ENCODE data around the gene CCDC158. TPM values are rescaled to one million over a fixed set of nuclear protein-coding genes. Genes with fewer than 3 reads are reported as not detected.

The CCDC158 gene
- total RNA-seq, 1 donor from 2014 or later = not detected

DNA sequence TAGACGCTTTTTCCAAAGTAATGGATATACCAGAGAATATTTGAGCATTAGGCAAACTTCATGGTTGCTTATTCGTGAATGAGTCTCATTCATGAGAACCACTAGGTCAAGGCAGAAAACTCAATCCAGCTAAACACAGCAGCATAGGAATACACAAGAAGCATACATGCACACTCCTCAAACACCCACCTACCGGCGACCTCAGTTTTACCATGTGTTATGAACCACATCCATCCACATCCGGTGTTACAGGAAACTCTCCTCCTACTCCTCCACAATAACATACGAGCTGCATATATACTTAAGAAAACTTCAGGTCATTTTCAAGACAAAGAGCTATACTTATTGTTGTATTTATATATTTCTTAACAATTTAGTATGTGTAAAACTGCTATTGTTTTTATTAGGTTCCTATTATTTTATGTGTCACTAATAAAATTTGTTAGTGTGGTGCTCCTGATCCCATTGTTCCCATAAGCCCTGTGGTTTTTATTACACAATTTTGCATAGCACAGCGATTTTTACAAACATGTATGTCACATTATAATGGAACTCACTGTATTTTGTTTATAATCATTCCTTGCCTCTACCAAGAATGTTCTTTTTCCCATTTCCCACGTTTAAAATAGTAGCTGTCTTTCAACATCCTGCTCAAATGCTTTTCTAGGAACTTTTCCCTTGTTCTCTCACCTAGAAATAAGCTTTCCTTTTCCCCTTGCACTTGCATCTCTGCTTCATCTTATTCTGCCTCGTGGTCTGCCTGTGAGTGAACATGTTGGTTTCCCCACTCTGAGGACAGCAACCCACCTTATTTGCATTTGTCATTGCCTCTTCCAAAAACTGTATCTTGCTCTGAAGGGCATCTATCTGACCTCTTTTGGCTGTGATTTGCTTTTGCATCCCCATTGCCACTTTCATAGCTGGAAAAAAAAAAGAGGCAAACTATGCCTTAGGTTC, 66.1 kb downstream of the CCDC158 start:
- H3K36me3 Mint-ChIP-seq (ENCODE audit: low read depth) = no peaks in the 10 kb centered on the region
- H3K4me1 Mint-ChIP-seq (ENCODE audit: low read depth) = peaks cover 21% of the 10 kb centered on the region
- peaks cover 17% of the 10 kb centered on the region for H3K9me3 Mint-ChIP-seq
- H3K4me3 Mint-ChIP-seq = peak overlapping the region; percentile 1
- DNase-seq (ENCODE audit: low spot score) = peak; percentile 14
- peaks cover 8% of the 10 kb centered on the region for H3K27me3 Mint-ChIP-seq (ENCODE audit: insufficient read depth)
- H3K27ac Mint-ChIP-seq = no peak overlapping the region
- intact Hi-C loops (cut with micrococcal nuclease) = loop anchor here (1.0 kb wide), 2 partner anchors 53 to 140 kb away; no protein-coding TSS in a partner anchor

DNA sequence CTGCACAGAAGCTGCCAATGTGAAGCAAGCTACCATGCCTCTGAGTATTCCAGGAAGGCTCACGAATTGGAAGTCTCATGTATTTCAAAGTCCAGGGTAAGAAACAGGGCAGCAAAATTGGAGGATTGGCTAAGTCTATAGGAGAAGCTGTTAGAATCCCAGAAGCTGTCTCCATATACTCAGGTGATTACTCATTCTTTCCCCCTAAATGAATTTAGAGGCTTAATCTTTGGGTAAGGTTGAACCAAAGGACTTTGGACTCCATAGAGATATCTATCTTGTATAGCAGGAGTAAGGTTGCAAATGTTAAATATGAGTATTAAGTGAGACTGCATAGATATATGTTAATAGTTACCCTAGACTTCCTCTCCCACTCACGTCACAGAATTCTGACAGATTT, 78.1 kb downstream of the CCDC158 start:
- Mint-ChIP-seq H3K27me3 (ENCODE audit: insufficient read depth) (peaks cover 16% of the 10 kb centered on the region), H3K4me3 (no peak overlapping the region), H3K9me3 (peaks cover 9% of the 10 kb centered on the region), H3K27ac (no peak overlapping the region), H3K36me3 (ENCODE audit: low read depth) (no peaks in the 10 kb centered on the region), H3K4me1 (ENCODE audit: low read depth) (no peaks in the 10 kb centered on the region)
- intact Hi-C loops (cut with micrococcal nuclease) = no loop called here
- DNase-seq (ENCODE audit: low spot score) = no peak

DNA sequence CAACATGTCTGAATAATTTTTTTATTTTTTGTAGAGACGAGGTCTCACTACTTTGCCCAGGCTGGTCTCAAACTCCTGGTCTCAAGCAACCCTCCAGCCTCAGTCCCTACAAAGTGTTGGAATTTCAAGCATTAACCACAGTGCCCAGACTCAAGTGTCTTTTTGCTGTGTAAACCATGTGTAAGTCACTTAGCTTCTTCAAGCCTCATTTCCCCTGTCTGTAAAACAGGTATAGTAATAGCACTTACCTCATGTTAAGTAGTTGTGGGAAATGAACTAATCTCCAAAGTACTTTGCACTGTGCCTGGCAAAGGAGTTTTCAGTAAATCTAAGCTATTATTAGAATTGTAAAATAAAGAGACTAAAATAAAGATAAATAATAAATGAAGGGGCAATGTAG, 78.8 kb downstream of the CCDC158 start:
- Mint-ChIP-seq H3K4me3 (no peak overlapping the region), H3K9me3 (peaks cover 9% of the 10 kb centered on the region), H3K4me1 (ENCODE audit: low read depth) (no peaks in the 10 kb centered on the region), H3K36me3 (ENCODE audit: low read depth) (no peaks in the 10 kb centered on the region), H3K27ac (no peak overlapping the region), H3K27me3 (ENCODE audit: insufficient read depth) (peaks cover 16% of the 10 kb centered on the region)
- no peak for DNase-seq (ENCODE audit: low spot score)
- intact Hi-C loops (cut with micrococcal nuclease) = no loop called here

DNA sequence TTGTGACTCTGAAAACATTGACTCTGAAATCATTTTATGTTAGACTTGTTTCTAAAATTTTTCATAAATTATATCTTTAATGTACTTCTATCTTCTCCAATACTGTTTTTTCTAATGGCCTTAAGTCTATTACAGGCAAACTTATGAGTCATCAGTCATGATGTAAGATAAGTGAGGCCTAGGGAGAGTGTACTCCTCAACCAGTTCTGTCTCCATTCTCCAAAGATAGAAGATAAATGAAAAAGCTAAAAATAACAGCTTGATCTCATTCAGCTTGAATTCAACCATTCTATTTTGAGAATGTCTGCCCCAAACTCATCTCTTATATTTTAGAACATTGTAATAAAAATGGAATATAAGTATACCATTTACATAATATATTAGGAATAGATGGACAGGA, 79.9 kb downstream of the CCDC158 start:
- Mint-ChIP-seq H3K27me3 (ENCODE audit: insufficient read depth) (peaks cover 15% of the 10 kb centered on the region), H3K9me3 (peaks cover 9% of the 10 kb centered on the region), H3K4me1 (ENCODE audit: low read depth) (no peaks in the 10 kb centered on the region), H3K4me3 (no peak overlapping the region), H3K27ac (no peak overlapping the region), H3K36me3 (ENCODE audit: low read depth) (no peaks in the 10 kb centered on the region)
- intact Hi-C loops (cut with micrococcal nuclease) = no loop called here
- DNase-seq (ENCODE audit: low spot score) = no peak

DNA sequence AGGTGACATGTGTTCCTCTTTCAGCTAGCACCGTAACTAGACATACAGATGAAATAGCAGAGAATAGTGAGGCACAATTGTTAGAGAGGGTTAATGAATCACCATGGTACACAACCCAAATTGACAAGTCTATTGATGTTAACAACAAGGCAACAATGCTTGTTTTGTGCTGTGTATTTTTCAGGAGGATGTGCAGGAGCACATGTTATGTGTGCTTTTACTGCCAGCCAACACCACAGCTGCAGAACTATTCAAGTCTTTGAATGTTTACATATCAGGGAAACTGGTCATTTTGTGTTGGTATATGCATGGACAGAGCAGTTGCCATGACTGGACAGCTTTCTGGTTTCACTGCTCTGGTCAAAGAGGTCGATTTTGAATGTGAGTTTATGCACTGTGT, 81.6 kb downstream of the CCDC158 start:
- intact Hi-C loops (cut with micrococcal nuclease) = no loop called here
- H3K4me1 Mint-ChIP-seq (ENCODE audit: low read depth) = no peaks in the 10 kb centered on the region
- peaks cover 13% of the 10 kb centered on the region for H3K27me3 Mint-ChIP-seq (ENCODE audit: insufficient read depth)
- no peak for DNase-seq (ENCODE audit: low spot score)
- H3K27ac Mint-ChIP-seq = no peak overlapping the region
- H3K9me3 Mint-ChIP-seq = no peaks in the 10 kb centered on the region
- H3K36me3 Mint-ChIP-seq (ENCODE audit: low read depth) = no peaks in the 10 kb centered on the region
- no peak overlapping the region for H3K4me3 Mint-ChIP-seq

DNA sequence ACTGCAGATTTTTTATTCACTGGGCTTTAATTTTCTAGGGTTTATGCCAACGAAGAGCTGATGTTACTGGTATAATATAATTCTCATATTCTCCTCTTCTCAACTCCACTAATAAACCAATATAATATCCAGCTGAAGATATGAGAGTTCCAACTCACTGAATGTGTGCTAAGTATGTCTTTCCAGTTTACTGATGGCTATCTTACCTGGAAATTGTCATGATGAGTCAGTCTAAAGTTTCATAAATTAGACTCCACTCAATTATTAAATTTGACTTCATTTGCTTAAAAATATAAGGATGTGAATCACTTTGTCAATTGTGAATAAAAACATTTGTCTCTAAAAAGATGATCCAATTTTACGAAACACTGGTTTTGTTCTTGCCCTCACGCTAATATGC, 86.1 kb downstream of the CCDC158 start:
- intact Hi-C loops (cut with micrococcal nuclease) = no loop called here
- Mint-ChIP-seq H3K27me3 (ENCODE audit: insufficient read depth) (peaks cover 4% of the 10 kb centered on the region), H3K4me3 (no peak overlapping the region), H3K27ac (no peak overlapping the region), H3K4me1 (ENCODE audit: low read depth) (no peaks in the 10 kb centered on the region), H3K9me3 (no peaks in the 10 kb centered on the region), H3K36me3 (ENCODE audit: low read depth) (no peaks in the 10 kb centered on the region)
- no peak for DNase-seq (ENCODE audit: low spot score)

DNA sequence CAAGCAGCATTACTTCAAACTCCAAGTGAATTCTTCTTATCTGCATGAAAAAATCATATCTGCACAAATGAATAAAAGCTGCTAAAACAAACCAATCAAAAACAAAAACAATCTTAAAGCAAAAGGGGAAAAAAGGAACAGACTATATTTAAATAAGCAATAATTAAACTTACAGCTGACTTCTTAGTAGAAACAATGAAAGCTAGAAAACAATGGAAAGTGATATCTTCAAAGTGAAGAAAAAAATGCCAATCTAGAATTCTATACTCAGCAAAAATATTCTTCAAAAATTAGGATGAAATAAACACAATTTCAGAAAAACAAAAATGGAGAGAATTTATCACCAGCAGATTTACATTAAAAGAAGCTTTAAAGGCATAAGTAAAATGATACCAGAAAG, 94.4 kb downstream of the CCDC158 start:
- no peaks in the 10 kb centered on the region for H3K4me1 Mint-ChIP-seq (ENCODE audit: low read depth)
- H3K9me3 Mint-ChIP-seq = peaks cover 24% of the 10 kb centered on the region
- peaks cover 2% of the 10 kb centered on the region for H3K27me3 Mint-ChIP-seq (ENCODE audit: insufficient read depth)
- H3K4me3 Mint-ChIP-seq = no peak overlapping the region
- no peak for DNase-seq (ENCODE audit: low spot score)
- no peaks in the 10 kb centered on the region for H3K36me3 Mint-ChIP-seq (ENCODE audit: low read depth)
- H3K27ac Mint-ChIP-seq = no peak overlapping the region
- intact Hi-C loops (cut with micrococcal nuclease) = no loop called here

DNA sequence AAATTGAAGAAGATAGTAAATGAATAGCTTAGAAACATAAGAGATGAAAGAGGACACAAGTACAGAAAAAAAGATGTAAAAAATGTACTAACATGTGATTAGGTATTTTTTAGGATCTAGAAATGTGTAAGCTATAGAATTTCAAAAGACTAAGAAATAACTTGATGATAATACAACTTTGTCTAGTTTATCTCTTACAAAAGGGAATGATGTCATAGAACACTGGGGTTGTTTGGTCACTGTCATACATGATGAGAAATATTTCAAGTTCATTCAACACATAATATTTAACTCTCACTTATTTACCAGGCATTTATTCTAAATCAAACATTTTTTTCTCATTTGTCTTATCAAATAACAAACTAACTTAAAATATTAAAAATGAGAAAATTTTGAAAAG, 95.9 kb downstream of the CCDC158 start:
- no peak overlapping the region for H3K4me3 Mint-ChIP-seq
- H3K9me3 Mint-ChIP-seq = peaks cover 30% of the 10 kb centered on the region
- H3K27ac Mint-ChIP-seq = no peak overlapping the region
- intact Hi-C loops (cut with micrococcal nuclease) = no loop called here
- H3K27me3 Mint-ChIP-seq (ENCODE audit: insufficient read depth) = peaks cover 9% of the 10 kb centered on the region
- H3K4me1 Mint-ChIP-seq (ENCODE audit: low read depth) = no peaks in the 10 kb centered on the region
- H3K36me3 Mint-ChIP-seq (ENCODE audit: low read depth) = no peaks in the 10 kb centered on the region
- DNase-seq (ENCODE audit: low spot score) = no peak

DNA sequence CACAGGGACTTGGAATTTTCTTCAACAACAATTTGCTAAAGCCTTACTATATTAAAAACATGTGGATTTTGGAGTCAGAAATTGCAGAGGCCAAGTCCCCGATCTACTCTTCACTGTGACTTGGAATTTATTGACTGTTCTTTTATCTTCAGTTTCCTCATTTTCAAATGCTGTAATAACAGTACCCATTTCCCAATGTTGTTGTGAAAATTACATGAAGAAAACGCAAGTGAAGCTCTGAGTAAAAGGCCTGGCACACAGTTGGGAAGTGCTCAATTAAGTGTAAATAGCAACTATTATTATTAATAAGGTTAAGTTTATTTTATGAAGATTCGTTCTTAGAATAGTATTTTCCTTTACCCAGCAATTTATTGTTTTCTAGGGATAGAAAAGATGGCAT, 98.7 kb downstream of the CCDC158 start:
- Mint-ChIP-seq H3K27me3 (ENCODE audit: insufficient read depth) (peaks cover 11% of the 10 kb centered on the region), H3K27ac (no peak overlapping the region), H3K4me1 (ENCODE audit: low read depth) (no peaks in the 10 kb centered on the region)

DNA sequence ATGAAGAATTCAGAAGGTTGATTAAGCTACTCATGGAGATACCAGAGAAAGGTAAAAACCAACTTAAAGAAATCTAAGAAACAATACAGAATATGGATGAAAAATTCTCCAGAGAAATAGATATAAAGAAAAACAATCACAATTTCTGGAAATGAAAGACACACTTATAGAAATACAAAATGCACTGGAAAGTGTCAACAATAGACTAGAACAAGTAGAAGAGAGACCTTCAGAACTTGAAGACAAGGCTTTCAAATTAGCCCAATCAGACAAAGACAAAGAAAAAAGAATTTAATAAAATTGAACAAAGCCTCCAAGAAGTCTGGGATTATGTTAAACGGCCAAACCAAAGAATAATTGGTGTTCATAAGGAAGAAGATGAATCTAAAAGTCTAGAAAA, 104.8 kb downstream of the CCDC158 start:
- no peaks in the 10 kb centered on the region for H3K4me1 Mint-ChIP-seq (ENCODE audit: low read depth)
- intact Hi-C loops (cut with micrococcal nuclease) = no loop called here
- H3K4me3 Mint-ChIP-seq = no peak overlapping the region
- H3K9me3 Mint-ChIP-seq = peaks cover 41% of the 10 kb centered on the region
- DNase-seq (ENCODE audit: low spot score) = no peak
- H3K36me3 Mint-ChIP-seq (ENCODE audit: low read depth) = no peaks in the 10 kb centered on the region
- peaks cover 22% of the 10 kb centered on the region for H3K27me3 Mint-ChIP-seq (ENCODE audit: insufficient read depth)
- H3K27ac Mint-ChIP-seq = no peak overlapping the region

More for the DNA sequence above, 98.7 kb downstream of the CCDC158 start:
- H3K4me3 Mint-ChIP-seq = no peak overlapping the region
- H3K9me3 Mint-ChIP-seq = peaks cover 38% of the 10 kb centered on the region
- DNase-seq (ENCODE audit: low spot score) = no peak
- intact Hi-C loops (cut with micrococcal nuclease) = no loop called here
- no peaks in the 10 kb centered on the region for H3K36me3 Mint-ChIP-seq (ENCODE audit: low read depth)

DNA sequence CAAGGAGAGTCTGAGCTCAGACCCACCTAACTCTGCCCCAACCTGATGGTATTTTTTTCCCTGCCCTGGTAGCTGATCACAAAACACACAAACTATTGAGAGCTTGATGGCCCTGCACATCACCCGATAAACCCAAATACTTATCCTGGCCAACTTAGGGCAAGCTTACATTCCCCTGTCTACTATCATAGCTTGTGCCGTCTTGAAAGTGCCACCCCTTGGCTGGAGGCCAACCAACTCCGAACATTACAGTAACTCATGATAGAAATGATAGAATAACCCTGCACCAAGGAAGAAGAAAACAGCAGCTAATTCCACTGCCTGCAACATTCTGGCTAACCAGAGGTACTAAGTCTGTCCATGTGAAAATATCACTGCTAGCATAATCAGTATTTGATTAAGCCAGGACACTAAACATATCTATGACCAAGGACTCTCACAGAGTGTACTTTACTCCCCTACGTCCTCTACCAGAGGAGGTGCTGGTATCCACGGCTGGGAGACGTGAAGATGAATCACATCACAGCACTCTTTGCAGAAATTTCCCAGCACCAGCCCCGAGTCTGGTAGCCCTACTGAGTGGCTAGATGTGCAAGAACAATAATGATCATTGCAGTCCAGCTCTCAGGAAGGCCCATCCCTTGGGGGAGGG, 105.5 kb downstream of the CCDC158 start:
- intact Hi-C loops (cut with micrococcal nuclease) = no loop called here
- peaks cover 38% of the 10 kb centered on the region for H3K9me3 Mint-ChIP-seq
- H3K4me1 Mint-ChIP-seq (ENCODE audit: low read depth) = no peaks in the 10 kb centered on the region
- H3K27ac Mint-ChIP-seq = no peak overlapping the region
- H3K27me3 Mint-ChIP-seq (ENCODE audit: insufficient read depth) = peaks cover 20% of the 10 kb centered on the region
- DNase-seq (ENCODE audit: low spot score) = no peak
- no peak overlapping the region for H3K4me3 Mint-ChIP-seq
- no peaks in the 10 kb centered on the region for H3K36me3 Mint-ChIP-seq (ENCODE audit: low read depth)

DNA sequence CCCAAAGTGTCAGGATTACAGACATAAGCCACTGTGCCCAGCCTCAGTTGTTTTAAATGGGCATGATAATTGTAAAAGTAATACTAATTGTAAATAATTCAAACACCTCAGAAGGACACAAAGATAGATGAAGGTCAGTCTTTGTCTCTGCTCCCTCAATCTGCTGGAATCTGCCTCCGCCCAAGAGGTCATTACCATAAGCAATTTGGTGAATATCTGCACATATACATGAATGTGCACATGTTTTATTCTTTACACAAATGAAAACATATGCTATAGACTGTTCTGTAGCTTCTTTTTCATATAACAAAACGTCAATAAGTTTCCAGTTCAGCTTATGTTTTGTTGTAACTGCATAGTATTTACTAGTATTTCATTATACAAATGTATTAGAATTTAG, 107.4 kb downstream of the CCDC158 start:
- intact Hi-C loops (cut with micrococcal nuclease) = no loop called here
- H3K27ac Mint-ChIP-seq = no peak overlapping the region
- no peak for DNase-seq (ENCODE audit: low spot score)
- peaks cover 30% of the 10 kb centered on the region for H3K27me3 Mint-ChIP-seq (ENCODE audit: insufficient read depth)
- no peak overlapping the region for H3K4me3 Mint-ChIP-seq
- peaks cover 2% of the 10 kb centered on the region for H3K4me1 Mint-ChIP-seq (ENCODE audit: low read depth)
- no peaks in the 10 kb centered on the region for H3K36me3 Mint-ChIP-seq (ENCODE audit: low read depth)
- peaks cover 32% of the 10 kb centered on the region for H3K9me3 Mint-ChIP-seq

DNA sequence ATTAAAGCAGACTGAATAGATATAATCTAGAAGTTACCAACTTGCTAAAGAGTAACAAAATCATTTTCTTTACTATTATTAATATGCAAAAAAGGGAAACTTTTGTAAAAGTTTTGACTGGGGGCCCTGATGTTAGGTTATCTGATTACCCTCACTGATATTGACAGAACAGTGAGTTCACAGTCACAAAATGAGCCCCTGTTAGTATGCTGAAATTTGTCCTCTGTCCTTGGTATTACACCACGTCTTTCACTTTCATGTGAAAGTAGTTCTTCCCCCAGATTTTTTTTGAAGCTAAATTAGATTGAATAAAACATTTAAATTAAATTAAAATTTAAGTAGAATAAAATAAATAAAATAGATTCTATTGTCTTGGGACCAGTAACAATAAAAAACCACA, 108.5 kb downstream of the CCDC158 start:
- Mint-ChIP-seq H3K27me3 (ENCODE audit: insufficient read depth) (peaks cover 31% of the 10 kb centered on the region), H3K4me1 (ENCODE audit: low read depth) (peaks cover 4% of the 10 kb centered on the region), H3K9me3 (peaks cover 21% of the 10 kb centered on the region), H3K4me3 (no peak overlapping the region), H3K36me3 (ENCODE audit: low read depth) (no peaks in the 10 kb centered on the region), H3K27ac (no peak overlapping the region)
- no peak for DNase-seq (ENCODE audit: low spot score)
- intact Hi-C loops (cut with micrococcal nuclease) = no loop called here
